HEK293 (cell line): ENCODE data around the gene MPPE1.

Source experiments
- CTCF ChIA-PET: fragments of 350-600 bp; formaldehyde crosslinking; extraction: SDS; loops from one replicate; lab custom pipeline; 2021; ENCODE audit warnings: antibody characterized with exemption; lab: Yijun Ruan, JAX
- POLR2A ChIA-PET: fragments of 300-600 bp; formaldehyde crosslinking; extraction: SDS; loops from one replicate; lab custom pipeline; 2020; ENCODE audit warnings: antibody characterized with exemption, inconsistent platforms; lab: Yijun Ruan, JAX
- H3K27ac ChIP-seq: fragments of 200-500 bp; sonication (Bioruptor generic); 2 replicates; pipeline ENCODE4 v1.5.1; 2014; ENCODE audit warnings: low read depth, low read length, control low read depth, inconsistent platforms; ENCODE audit errors: extremely low read depth
- H3K36me3 ChIP-seq, 2 experiments: fragments of 200-500 bp in 1 of 2; sonication (Bioruptor generic) in 1 of 2; 1 replicate in 1 of 2; 2 replicates in 1 of 2; pipeline ENCODE4 v1.5.1; 2014 to 2017; ENCODE audit warnings: inconsistent platforms in 2 of 2, low read length in 2 of 2; ENCODE audit not compliant: control insufficient read depth in 2 of 2, insufficient read depth in 1 of 2
- H3K4me1 ChIP-seq: fragments of 200-500 bp; sonication (Bioruptor generic); 2 replicates; pipeline ENCODE4 v1.5.1; 2014; ENCODE audit warnings: mild to moderate bottlenecking, low read length, inconsistent platforms; ENCODE audit not compliant: control insufficient read depth, insufficient read depth
- H3K4me3 ChIP-seq: 2 replicates; pipeline ENCODE4 v1.5.1; 2011; ENCODE audit warnings: low read depth, mild to moderate bottlenecking, control low read depth, low read length, moderate library complexity
- H3K9me3 ChIP-seq: fragments of 200-500 bp; sonication (Bioruptor generic); 2 replicates; pipeline ENCODE4 v1.5.1; 2014; ENCODE audit warnings: low read depth, low read length, inconsistent platforms; ENCODE audit not compliant: control insufficient read depth, insufficient read depth
- GLI4 ChIP-seq: fragments of 450-650 bp; formaldehyde crosslinking; IDR thresholded peaks from 2 replicates; pipeline ENCODE4 v1.5.1; 2016; ENCODE audit warnings: missing biosample characterization, missing genetic modification characterization
- HIC1 ChIP-seq: fragments of 450-650 bp; formaldehyde crosslinking; IDR thresholded peaks from 2 replicates; pipeline ENCODE4 v1.5.1; 2016; ENCODE audit warnings: missing biosample characterization, missing genetic modification characterization
- HOXA7 ChIP-seq: sonication (generic); formaldehyde crosslinking; IDR thresholded peaks from 2 replicates; pipeline ENCODE4 v1.8.1; 2022; ENCODE audit warnings: missing genetic modification reagents, borderline replicate concordance
- KLF16 ChIP-seq: fragments of 450-650 bp; formaldehyde crosslinking; IDR thresholded peaks from 2 replicates; pipeline ENCODE4 v1.5.1; 2017; ENCODE audit warnings: missing biosample characterization, missing genetic modification characterization
- KLF9 ChIP-seq: fragments of 450-650 bp; formaldehyde crosslinking; IDR thresholded peaks from 2 replicates; pipeline ENCODE4 v1.5.1; 2016; ENCODE audit warnings: missing biosample characterization, missing genetic modification characterization, low read depth
- PRDM10 ChIP-seq: fragments of 450-650 bp; formaldehyde crosslinking; IDR thresholded peaks from 2 replicates; pipeline ENCODE4 v1.5.1; 2016; ENCODE audit warnings: missing biosample characterization, missing genetic modification characterization
- SETDB1 ChIP-seq: IDR thresholded peaks from one replicate; pipeline ENCODE4 v1.6.1; 2017; ENCODE audit warnings: mild to moderate bottlenecking, low read length, moderate library complexity, mixed read lengths; ENCODE audit not compliant: insufficient read length
- SP3 ChIP-seq: fragments of 450-650 bp; formaldehyde crosslinking; IDR thresholded peaks from 2 replicates; pipeline ENCODE4 v1.5.1; 2016; ENCODE audit warnings: missing biosample characterization, missing genetic modification characterization
- ZBTB26 ChIP-seq: fragments of 450-650 bp; formaldehyde crosslinking; optimal IDR thresholded peaks from 2 replicates; pipeline ENCODE3; 2016; ENCODE audit warnings: missing biosample characterization, mild to moderate bottlenecking, missing genetic modification characterization
- ZNF112 ChIP-seq: fragments of 450-650 bp; formaldehyde crosslinking; IDR thresholded peaks from 2 replicates; pipeline ENCODE4 v1.5.0; 2017; ENCODE audit warnings: missing biosample characterization, missing genetic modification characterization
- ZNF132 ChIP-seq: fragments of 450-650 bp; formaldehyde crosslinking; IDR thresholded peaks from 2 replicates; pipeline ENCODE4 v1.5.1; 2017; ENCODE audit warnings: missing biosample characterization, missing genetic modification characterization, borderline replicate concordance
- ZNF239 ChIP-seq: fragments of 450-650 bp; formaldehyde crosslinking; IDR thresholded peaks from 2 replicates; pipeline ENCODE4 v1.5.1; 2016; ENCODE audit warnings: missing biosample characterization, missing genetic modification characterization
- ZNF26 ChIP-seq: fragments of 450-650 bp; formaldehyde crosslinking; IDR thresholded peaks from 2 replicates; pipeline ENCODE4 v1.5.1; 2016; ENCODE audit warnings: missing biosample characterization, missing genetic modification characterization
- ZNF292 ChIP-seq: fragments of 450-650 bp; formaldehyde crosslinking; IDR thresholded peaks from 2 replicates; pipeline ENCODE4 v1.5.1; 2016; ENCODE audit warnings: low read depth, missing biosample characterization, missing genetic modification characterization, borderline replicate concordance
- ZNF366 ChIP-seq: fragments of 450-650 bp; formaldehyde crosslinking; conservative IDR thresholded peaks from 2 replicates; pipeline ENCODE4 v1.5.1; 2016; ENCODE audit warnings: missing biosample characterization, missing genetic modification characterization
- ZNF473 ChIP-seq: fragments of 450-650 bp; formaldehyde crosslinking; IDR thresholded peaks from 2 replicates; pipeline ENCODE4 v1.5.1; 2017; ENCODE audit warnings: missing biosample characterization, missing genetic modification characterization
- ZNF501 ChIP-seq: fragments of 450-650 bp; formaldehyde crosslinking; IDR thresholded peaks from 2 replicates; pipeline ENCODE4 v1.5.1; 2016; ENCODE audit warnings: missing biosample characterization, missing genetic modification characterization
- ZNF529 ChIP-seq: fragments of 450-650 bp; formaldehyde crosslinking; IDR thresholded peaks from 2 replicates; pipeline ENCODE4 v1.5.1; 2017; ENCODE audit warnings: missing genetic modification characterization, missing biosample characterization; ENCODE audit not compliant: insufficient replicate concordance
- ZNF580 ChIP-seq: fragments of 450-650 bp; formaldehyde crosslinking; IDR thresholded peaks from 2 replicates; pipeline ENCODE4 v1.5.1; 2016; ENCODE audit warnings: missing biosample characterization, missing genetic modification characterization
- ZNF610 ChIP-seq: fragments of 450-650 bp; formaldehyde crosslinking; IDR thresholded peaks from 2 replicates; pipeline ENCODE4 v1.5.1; 2016; ENCODE audit warnings: missing biosample characterization, missing genetic modification characterization, borderline replicate concordance
- ZNF623 ChIP-seq: fragments of 450-650 bp; formaldehyde crosslinking; IDR thresholded peaks from 2 replicates; pipeline ENCODE4 v1.5.1; 2016; ENCODE audit warnings: missing biosample characterization, missing genetic modification characterization
- ZNF626 ChIP-seq: fragments of 450-650 bp; sonication (Bioruptor Pico); formaldehyde crosslinking; IDR thresholded peaks from 2 replicates; pipeline ENCODE4 v1.5.1; 2018; ENCODE audit warnings: missing biosample characterization, missing genetic modification characterization, inconsistent platforms
- ZNF747 ChIP-seq: fragments of 450-650 bp; formaldehyde crosslinking; IDR thresholded peaks from 2 replicates; pipeline ENCODE4 v1.5.1; 2016; ENCODE audit warnings: missing biosample characterization, missing genetic modification characterization
- ZNF768 ChIP-seq: fragments of 450-650 bp; formaldehyde crosslinking; IDR thresholded peaks from 2 replicates; pipeline ENCODE4 v1.5.1; 2018; ENCODE audit warnings: missing biosample characterization, mild to moderate bottlenecking, missing genetic modification characterization
- ZNF776 ChIP-seq: fragments of 450-650 bp; formaldehyde crosslinking; IDR thresholded peaks from 2 replicates; pipeline ENCODE4 v1.5.0; 2017; ENCODE audit warnings: missing biosample characterization, missing genetic modification characterization, borderline replicate concordance
- ZNF777 ChIP-seq: fragments of 450-650 bp; formaldehyde crosslinking; IDR thresholded peaks from 2 replicates; pipeline ENCODE4 v1.5.1; 2017; ENCODE audit warnings: missing biosample characterization, missing genetic modification characterization, borderline replicate concordance
- ZSCAN23 ChIP-seq: fragments of 450-650 bp; formaldehyde crosslinking; IDR thresholded peaks from 2 replicates; pipeline ENCODE4 v1.5.1; 2016; ENCODE audit warnings: missing biosample characterization, missing genetic modification characterization

The MPPE1 gene

GRCh38 chr18:11927497-11927896, 19.4 kb upstream of the MPPE1 start:
- CTCF ChIA-PET = interaction anchor here (0.6 to 8.0 kb wide), 5 partner anchors 10 to 1452 kb away, joined by 4 to 87 read pairs (median 4); no protein-coding TSS in a partner anchor
- Histone ChIP-seq H3K4me3 (no peak overlapping the region), H3K27ac (no peak overlapping the region), H3K9me3 (no peaks in the 10 kb centered on the region), H3K36me3 (no peaks in the 10 kb centered on the region)
- TF ChIP-seq ZNF610 (tag by site-specific recombination) (no peak), SETDB1 (no peak), ZNF747 (tag by site-specific recombination) (no peak), KLF9 (tag by site-specific recombination) (no peak), KLF16 (tag by site-specific recombination) (no peak), ZNF112 (tag by site-specific recombination) (no peak), GLI4 (tag by site-specific recombination) (no peak), ZNF623 (tag by site-specific recombination) (no peak), SP3 (tag by site-specific recombination) (no peak), ZSCAN23 (tag by site-specific recombination) (no peak), ZNF777 (tag by site-specific recombination) (no peak), PRDM10 (tag by site-specific recombination) (no peak), HIC1 (tag by site-specific recombination) (no peak), ZNF501 (no peak), ZNF132 (no peak), ZNF292 (tag by site-specific recombination) (no peak), ZBTB26 (tag by site-specific recombination) (no peak), ZNF239 (no peak), ZNF768 (tag by site-specific recombination) (no peak)
- TF ChIP-seq, all 188 proteins: peak for 0
- POLR2A ChIA-PET = no interaction called here
- H3K4me1 ChIP-seq = no peaks in the 10 kb centered on the region

GRCh38 chr18:11925800-11926481, 17.8 kb upstream of the MPPE1 start:
- no peaks in the 10 kb centered on the region for H3K36me3 ChIP-seq
- ChIA-PET CTCF (interaction anchor here (1.8 to 8.0 kb wide), 3 partner anchors 12 to 69 kb away, joined by 5 to 87 read pairs (median 19); no protein-coding TSS in a partner anchor), POLR2A (no interaction called here)
- H3K4me1 ChIP-seq = no peaks in the 10 kb centered on the region
- no peaks in the 10 kb centered on the region for H3K9me3 ChIP-seq
- H3K27ac ChIP-seq = no peak overlapping the region
- H3K4me3 ChIP-seq = no peak overlapping the region
- TF ChIP-seq ZNF366 (tag by site-specific recombination) (no peak), HOXA7 (CRISPR knock-in tag) (no peak), KLF9 (tag by site-specific recombination) (no peak), ZNF26 (tag by site-specific recombination) (no peak), ZNF580 (no peak), ZNF776 (tag by site-specific recombination) (no peak), ZNF529 (tag by site-specific recombination) (no peak), ZNF747 (tag by site-specific recombination) (no peak), ZNF626 (no peak), ZNF239 (no peak), ZNF473 (tag by site-specific recombination) (no peak)
